GM19328 (cell line): ENCODE measurements around the gene TUBGCP2.

Source experiments
- ATAC-seq: cut with Tn5 transposase; IDR thresholded peaks from one replicate; pipeline ENCODE4 v1.9.1; 2021; ENCODE audit warnings: mild to moderate bottlenecking, moderate library complexity; ENCODE audit not compliant: unreplicated experiment

TUBGCP2 gene

DNA sequence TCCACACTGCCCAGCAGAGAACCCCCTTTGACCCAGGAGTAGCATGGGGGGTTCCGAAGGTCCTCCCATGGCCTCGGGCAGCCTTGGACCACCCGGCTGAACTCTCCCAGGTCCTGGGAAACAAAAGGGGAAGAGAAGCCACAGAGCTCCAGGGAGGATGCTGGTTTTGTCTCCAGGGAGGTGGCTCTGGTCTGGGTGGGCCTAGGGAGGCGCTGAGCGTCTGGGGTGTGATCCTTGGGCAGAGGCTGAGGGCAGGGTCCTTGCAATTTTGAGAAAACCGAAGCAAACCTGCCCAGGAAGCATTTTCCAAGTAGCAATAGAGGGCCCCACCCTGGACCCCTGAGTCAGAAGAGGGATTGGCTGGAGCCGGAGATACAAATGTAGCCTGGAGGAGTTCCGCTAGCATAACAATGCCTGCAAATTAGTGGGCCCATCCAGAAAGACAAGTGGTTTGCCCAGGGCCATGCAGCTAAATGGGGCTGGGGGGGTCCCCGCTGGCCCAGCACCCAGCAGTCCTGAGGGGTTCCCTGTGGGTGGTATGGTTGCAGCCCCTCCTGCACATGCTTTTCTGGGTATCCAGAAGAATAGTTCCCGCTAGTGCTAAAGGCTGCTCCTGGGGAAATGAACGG is 76.6 kb downstream of the TUBGCP2 start:
- no peak for ATAC-seq

DNA sequence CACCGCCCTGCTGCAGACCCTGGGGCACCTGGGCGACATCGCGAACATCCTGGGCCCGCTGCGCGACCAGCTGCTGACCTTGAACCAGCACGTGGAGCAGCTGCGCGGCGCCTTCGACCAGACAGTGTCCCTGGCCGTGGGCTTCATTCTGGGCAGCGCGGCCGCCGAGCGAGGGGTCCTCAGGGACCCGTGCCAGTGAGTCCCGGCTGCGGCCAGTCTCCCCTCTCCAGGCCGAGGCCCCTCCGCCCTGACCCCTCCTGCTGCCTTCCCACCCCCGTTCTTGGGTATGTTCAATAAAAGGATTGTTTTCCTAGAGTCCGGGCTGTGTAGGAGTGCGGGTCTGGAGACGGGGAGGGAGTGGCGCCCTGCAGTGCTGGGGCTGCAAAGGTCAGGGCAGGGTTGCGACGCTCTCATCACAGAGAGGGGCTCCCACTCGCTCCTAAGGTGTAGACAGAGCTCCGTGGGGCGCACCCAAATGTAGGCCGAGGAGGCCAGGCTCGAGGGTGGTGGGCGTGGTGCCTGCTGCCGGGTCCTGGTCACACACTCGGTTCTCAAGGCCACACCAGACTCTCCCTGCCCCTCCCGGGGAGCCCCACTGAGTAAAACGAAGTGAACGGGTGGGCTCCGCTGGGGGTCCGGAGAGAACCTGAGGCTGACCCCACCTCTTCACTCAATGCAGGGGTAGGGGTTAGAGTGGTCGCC is 77.3 kb downstream of the TUBGCP2 start:
- ATAC-seq, result no peak

- ATAC-seq, result no peak
Observed at GRCh38 chr10:133230387-133231195, 78.1 kb downstream of the TUBGCP2 start.

DNA sequence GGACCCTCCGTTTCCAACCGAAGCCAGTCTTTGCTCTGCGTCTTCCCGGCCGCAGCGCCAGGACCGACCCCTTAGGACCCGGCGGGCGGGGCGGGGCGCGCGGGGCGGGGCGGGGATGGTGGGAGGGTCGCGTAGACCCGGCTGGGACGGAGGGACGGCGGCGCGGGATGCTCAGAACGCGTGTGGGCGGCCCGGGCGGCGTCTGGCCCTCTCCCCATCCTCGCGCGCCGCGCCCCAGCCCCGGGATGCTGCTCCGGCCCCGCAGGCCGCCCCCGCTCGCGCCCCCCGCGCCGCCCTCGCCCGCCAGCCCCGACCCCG is 78.7 kb downstream of the TUBGCP2 start, which contains the start of gene UTF1:
TSS of gene UTF1 (plus strand) at position 174 of the 318 bp plus-strand sequence. CDS start at position 246, 72 bp downstream.
- ATAC-seq, result no peak

DNA sequence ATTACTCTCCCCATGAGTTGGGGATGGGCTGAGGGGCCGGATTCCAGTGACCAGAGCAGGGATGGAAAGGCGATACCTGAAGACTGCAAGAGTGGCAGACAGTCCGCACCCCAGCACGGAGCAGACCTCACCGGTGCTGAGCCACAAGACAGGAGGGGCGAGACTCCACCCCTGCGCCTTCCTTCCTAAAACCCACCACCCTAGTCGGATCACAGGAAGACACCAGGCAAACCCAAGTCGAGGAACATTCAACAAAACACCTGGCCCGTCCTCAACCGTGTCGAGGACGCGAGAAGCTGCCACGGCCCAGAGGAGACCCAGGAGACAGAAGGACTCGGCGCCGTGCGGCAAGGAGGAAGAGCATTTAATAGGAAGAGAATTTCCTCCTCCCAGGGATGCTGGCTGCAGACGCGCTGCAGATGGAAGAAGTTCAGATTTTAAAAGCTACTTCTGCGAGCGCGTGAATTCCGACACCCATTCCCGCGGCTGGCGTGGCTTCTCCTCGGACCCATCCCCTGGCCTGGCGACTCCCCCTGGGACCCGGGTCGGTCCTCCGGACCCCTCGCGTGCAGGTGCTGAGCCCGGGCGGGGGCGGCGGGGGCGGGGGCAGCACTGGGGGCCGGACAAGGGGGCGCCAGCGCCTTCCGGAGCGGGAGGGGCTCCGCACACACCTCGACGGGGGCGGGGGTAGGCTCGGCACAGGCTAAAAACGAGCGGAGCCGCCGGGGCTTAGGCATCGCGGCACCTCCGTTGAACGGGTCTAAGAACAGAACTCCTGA is 79.2 kb downstream of the TUBGCP2 start:
- no peak for ATAC-seq
